GM21390 (cell line): Measurements from ENCODE around the gene MXD1.
"Not testable (repeated sequence)": the region's sequence is repeated elsewhere in the genome, so short reads cannot be mapped to it uniquely, and the experiment has no call there.

Experiments
- ATAC-seq: cut with Tn5 transposase; IDR thresholded peaks from one replicate; pipeline ENCODE4 v1.9.1; 2021; ENCODE audit not compliant: unreplicated experiment

The MXD1 gene

DNA sequence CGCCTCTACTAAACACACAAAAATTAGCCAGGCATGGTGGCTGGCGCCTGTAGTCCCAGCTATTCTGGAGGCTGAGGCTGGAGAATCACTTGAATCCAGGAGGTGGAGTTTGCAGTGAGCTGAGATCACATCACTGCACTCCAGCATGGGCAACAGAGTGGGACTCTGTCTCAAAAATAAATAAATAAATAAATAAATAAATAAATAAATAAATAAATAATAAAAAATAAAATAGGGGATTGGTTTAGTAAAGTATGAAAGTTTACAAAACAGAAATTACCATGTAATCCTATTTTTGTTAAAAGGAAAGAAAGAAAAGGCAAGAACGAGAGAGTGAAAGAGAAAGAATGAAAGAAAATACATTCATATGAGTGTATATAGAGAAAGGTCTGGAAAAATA, 35.8 kb downstream of the MXD1 start:
- ATAC-seq = not testable (repeated sequence)

DNA sequence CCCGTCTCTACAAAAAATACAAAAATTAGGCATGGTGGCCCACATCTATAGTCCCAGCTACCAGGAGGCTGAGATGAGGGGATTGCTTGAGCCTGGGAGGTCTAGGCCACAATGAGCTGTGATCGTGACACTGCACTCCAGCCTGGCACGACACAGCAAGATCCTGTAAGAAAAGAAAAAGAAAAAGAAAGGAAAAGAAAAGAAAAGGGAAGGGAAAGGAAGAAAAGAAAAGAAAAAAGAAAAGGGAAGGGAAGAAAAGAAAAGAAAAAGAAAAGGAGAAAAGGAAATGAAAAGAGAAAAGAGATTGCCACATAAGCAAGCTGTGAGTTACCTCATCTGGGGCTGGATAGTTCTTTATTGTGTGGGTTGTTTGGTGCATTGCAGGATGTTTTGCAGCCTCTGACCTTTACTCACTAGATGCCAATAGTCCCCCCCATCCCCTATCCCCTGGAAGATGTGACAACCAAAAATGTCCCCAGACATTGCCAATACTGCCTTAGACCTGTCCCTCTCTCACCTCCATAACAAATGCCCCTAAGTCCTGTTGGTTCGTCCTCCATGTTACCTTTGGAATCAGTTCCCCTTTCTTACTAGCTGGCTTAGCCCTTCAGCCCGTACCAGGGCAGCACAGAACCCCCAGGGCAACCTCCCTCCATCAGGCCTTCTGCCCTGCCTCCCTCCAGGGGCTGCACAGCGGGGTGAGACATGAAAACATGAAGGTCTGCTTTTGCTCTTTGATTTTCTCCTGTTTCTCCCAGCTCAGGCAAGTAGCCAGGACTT, 37.6 kb downstream of the MXD1 start:
- no peak for ATAC-seq

DNA sequence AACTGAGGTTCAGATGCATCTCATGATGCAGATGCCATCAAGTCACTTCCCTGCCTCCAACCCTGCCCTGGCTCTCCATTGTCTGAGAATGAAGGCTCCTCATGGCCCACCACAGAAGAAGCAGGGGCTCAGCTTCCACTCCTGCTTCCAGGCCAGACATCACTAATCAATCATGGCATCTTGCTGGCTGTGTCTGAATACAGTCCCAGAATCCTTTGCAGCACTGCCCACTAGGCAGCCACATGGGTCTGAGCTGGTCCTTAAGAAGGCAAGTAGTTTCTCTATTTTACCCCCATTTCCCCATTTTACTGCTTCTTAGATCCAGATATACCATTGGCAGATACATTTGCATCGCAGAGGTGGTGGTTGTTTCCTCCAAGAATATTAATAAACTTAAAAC, 39.2 kb downstream of the MXD1 start:
- ATAC-seq = no peak

DNA sequence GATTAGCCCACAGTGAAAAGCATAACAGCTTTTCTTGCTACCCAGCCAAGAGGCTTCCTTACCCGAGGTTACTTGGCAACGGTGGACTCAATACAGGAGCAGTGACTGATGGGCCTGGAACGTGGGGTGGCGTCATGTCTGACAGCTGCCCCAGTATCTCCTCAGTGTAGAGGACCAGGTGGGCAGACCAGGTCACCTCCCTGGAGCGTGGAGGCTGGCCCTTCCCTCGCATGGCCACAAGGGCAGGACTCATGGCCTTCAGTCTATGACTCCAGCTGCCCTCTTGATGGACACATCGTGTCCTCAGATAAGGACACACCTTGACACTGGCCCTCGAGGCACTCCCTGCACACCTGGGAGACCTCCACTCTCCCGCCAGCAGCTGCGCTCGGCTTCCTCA, 40.1 kb downstream of the MXD1 start:
- ATAC-seq = no peak

DNA sequence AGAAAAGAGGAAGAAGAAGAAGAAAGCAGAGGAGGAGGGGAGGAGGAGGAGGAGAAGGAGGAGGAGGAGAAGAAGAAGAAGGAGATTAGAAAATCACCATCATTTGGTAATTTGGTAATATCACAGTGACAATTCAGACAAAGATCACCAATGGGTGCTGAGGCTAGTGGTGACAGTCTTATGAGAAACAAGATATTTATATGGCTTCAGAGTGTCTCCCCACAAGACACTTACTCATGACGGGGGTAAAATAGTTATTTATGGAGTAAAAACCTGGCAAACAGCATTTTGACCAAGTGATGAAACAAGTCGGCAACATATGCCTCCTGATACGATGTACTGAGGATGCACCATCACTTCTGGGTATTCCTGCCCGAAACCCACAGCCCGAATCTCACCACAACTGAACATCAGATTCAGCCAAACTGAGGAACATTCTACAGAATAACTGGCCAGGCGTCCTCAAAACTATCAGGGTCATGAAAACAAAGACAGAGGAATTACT, 41.6 kb downstream of the MXD1 start:
- no peak for ATAC-seq

- no peak for ATAC-seq
Measured at GRCh38 chr2:69957965-69958364, 43.1 kb downstream of the MXD1 start.

- no peak for ATAC-seq
Measured at GRCh38 chr2:69958480-69958879, 43.6 kb downstream of the MXD1 start.

DNA sequence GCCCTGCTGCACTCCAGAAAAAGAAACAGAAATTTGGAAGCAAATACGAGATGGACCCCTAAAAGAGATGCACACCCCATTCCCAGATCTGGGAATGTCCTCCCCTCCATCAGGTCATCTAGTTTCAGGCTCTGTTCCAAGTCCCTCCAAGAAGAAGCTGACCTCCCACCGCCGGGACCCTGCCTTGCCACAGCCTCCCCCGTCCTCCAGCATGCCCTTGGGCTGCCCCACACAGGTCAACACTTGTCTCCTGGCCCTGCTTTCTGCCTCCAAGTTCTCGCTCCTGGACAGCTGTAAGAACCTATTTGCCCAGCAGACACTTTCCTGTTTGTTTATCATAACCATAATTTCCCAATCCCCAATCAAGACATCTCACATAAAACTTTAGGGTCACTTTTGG, 44.5 kb downstream of the MXD1 start:
- no peak for ATAC-seq

- ATAC-seq = no peak
Measured at GRCh38 chr2:69960821-69961220, 45.9 kb downstream of the MXD1 start.

DNA sequence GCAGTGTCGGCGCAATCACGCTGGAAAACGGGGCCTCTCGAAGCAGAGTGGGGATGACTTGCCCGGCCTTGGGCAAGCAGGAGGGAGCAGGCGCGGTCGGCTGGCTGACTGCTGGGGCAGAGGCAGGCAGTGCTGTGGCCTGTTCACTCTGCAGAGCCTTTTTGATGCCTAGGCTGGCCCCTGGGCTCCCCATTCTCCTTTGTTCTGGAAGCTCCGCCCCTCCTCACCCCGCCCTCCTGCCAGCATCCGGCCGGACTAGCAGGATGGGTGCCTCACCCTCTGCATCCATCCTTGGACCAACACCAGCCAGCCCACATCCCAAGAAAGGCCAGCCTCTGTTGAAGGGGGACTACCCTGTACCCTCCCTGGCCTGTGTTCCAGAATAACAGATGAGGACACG, 46.6 kb downstream of the MXD1 start, which contains the start of gene ASPRV1:
Gene ASPRV1, minus strand, starts transcription at position 136 of the 400 bp plus-strand sequence. CDS start 195 bp downstream, outside the sequence.
- ATAC-seq = no peak

- no peak for ATAC-seq
Measured at GRCh38 chr2:69962986-69963730, 48.2 kb downstream of the MXD1 start.

- ATAC-seq = no peak
Measured at GRCh38 chr2:69964353-69964841, 49.5 kb downstream of the MXD1 start.

GRCh38 chr2:69965756-69966445, 51.0 kb downstream of the MXD1 start:
- no peak for ATAC-seq

DNA sequence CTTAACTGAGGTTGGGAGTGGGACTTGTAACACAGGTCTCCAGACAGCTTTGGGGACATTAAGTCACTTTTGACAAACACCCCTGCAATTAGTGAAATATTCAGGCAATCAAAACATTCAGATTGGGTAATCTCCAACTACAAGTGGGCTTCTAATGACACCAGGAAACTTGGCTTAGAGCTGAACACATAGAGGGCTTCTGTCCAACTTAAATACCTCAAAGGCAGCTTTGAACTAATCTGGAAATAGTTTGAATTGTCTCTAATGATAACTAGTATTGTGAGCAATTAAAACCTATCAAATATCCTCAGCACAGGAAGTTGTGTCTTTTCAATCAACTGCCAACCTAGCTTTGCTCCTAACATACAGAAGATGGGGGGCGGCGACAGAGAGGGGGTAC, 51.6 kb downstream of the MXD1 start:
- ATAC-seq = no peak

GRCh38 chr2:69968609-69969008, 53.7 kb downstream of the MXD1 start:
- no peak for ATAC-seq

- no peak for ATAC-seq
Measured at GRCh38 chr2:69969126-69969983, 54.4 kb downstream of the MXD1 start.

DNA sequence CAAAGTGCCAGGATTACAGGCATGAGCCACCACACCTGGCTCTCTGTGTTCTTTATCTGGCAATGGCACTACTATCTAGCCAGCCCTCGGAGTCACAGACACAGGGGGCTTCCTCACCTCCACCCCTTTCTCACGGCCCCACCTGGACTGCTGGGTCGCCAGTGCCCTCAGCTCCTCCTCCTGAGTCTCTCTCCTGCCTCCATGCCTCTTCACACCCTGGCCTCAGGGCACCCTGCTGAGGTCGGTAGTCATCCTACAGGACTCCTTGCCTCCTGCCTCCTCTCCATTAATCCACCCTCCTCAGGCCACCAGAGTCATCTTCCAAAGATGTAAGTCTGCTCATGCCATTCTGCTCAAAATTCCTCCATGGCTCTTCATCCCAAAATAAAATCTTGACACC, 55.1 kb downstream of the MXD1 start:
- no peak for ATAC-seq

DNA sequence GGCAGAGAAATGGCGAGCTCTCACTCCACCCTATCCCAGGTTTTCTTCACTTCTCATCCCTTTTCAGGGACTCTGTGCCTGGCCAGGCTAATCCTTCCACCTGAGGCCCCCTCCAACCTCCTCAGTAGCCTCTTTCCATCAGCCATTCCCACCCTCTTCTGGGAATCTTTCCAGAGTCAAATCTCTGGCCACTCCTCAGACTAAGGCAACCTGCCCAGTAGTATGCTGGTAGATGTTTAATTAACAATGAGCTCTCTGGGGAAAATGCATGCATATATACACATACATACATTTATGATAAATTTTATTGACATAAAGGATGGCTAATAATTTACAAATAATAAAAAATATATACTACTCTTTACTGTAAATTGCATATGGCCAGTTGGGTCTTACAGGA, 57.9 kb downstream of the MXD1 start:
- no peak for ATAC-seq

GRCh38 chr2:69973335-69973735, 58.4 kb downstream of the MXD1 start:
- no peak for ATAC-seq

- no peak for ATAC-seq
Measured at GRCh38 chr2:69975136-69975852, 60.4 kb downstream of the MXD1 start.
